ENCODE data around the gene MINAR1. TPM values are rescaled to one million over a fixed set of nuclear protein-coding genes. Genes with fewer than 3 reads are reported as not detected.

MINAR1 gene
- total and polyA plus RNA-seq, 2 of the 13 experiments (the other 11 are each of a cell fraction or from before 2014, with no cell fraction given) = 0.15 to 0.16 TPM

- ChIA-PET POLR2A (no interaction called here), CTCF (ENCODE audit: low intra/inter-chr PET ratio, low total read pairs) (no interaction called here)
- ATAC-seq = no peak
- Histone ChIP-seq H4K20me1 (ENCODE audit: insufficient read depth, low read length) (no peaks in the 10 kb centered on the region), H3K4me2 (ENCODE audit: low read depth, low read length) (no peak overlapping the region), H3K79me2 (ENCODE audit: insufficient read depth, low read length) (no peaks in the 10 kb centered on the region), H3K27me3 (ENCODE audit: control insufficient read depth in 1 of 2, insufficient read depth in 2 of 2, low read length in 2 of 2) (peaks cover 1 to 37% of the 10 kb centered on the region in 2 experiments; a peak in 3 of 5 replicates), H3K4me3 (replicated peaks in 1 of 3; ENCODE audit: insufficient read depth in 1 of 3, low read depth in 2 of 3, low read length in 3 of 3) (no peak overlapping the region), H2AFZ (ENCODE audit: low read length) (no peak overlapping the region), H3K9me3 (ENCODE audit: low read length) (no peaks in the 10 kb centered on the region), H3K4me1 (ENCODE audit: insufficient read depth, low read length) (no peaks in the 10 kb centered on the region), H3K36me3 (replicated peaks in 1 of 2; ENCODE audit: control insufficient read depth in 1 of 2, insufficient read depth in 2 of 2, low read length in 2 of 2) (no peaks in the 10 kb centered on the region), H3K27ac (ENCODE audit: extremely low read length, insufficient read depth, low read length) (no peak overlapping the region), H3K9ac (ENCODE audit: insufficient read depth, low read depth, low read length) (no peak overlapping the region)
- WGBS (ENCODE audit: low lambda C conversion rate) = no CpG with 5 or more reads among the region's 1 CpG
- no peak for FAIRE-seq
- TF ChIP-seq ZNF17 (CRISPR knock-in tag; IDR thresholded peaks at IDR 0.05) (no peak), MIER3 (CRISPR knock-in tag; IDR thresholded peaks at IDR 0.05; ENCODE audit: borderline replicate concordance) (no peak), IKZF5 (CRISPR knock-in tag; IDR thresholded peaks at IDR 0.05) (no peak), RFX3 (CRISPR knock-in tag; IDR thresholded peaks at IDR 0.05) (no peak), ETS1 (CRISPR knock-in tag; IDR thresholded peaks at IDR 0.05) (no peak), CCDC6 (CRISPR knock-in tag; IDR thresholded peaks at IDR 0.05) (no peak), KDM1A (CRISPR knock-in tag; IDR thresholded peaks at IDR 0.05) (no peak), ZNF746 (CRISPR knock-in tag; IDR thresholded peaks at IDR 0.05) (no peak), TAF15 (IDR thresholded peaks at IDR 0.05; ENCODE audit: low read depth, low read length, poor library complexity, severe bottlenecking) (no peak), YEATS4 (CRISPR knock-in tag; IDR thresholded peaks at IDR 0.05; ENCODE audit: borderline replicate concordance) (no peak), ZMYM2 (CRISPR knock-in tag; IDR thresholded peaks at IDR 0.05) (no peak), MXD3 (CRISPR knock-in tag; IDR thresholded peaks at IDR 0.05) (no peak), FOXM1 (CRISPR knock-in tag; IDR thresholded peaks at IDR 0.05) (no peak), ZNF275 (CRISPR knock-in tag; IDR thresholded peaks at IDR 0.05; ENCODE audit: borderline replicate concordance) (no peak), ZBTB38 (CRISPR knock-in tag; IDR thresholded peaks at IDR 0.05) (no peak)
- in situ Hi-C loops (cut with HindIII; ENCODE audit: extremely low pct_ligation_motif_present, low pct_unique_long_range_greater_than_20kb) = no loop called here
- DNase-seq (ENCODE audit: low spot score) = no peak
- intact Hi-C loops (cut with micrococcal nuclease; ENCODE audit: unreplicated experiment) = no loop called here
- BruUV-seq (replicated peaks) = no TSS peak
These were observed 27.5 kb downstream of the MINAR1 start for GRCh38 chr15:79459666-79460065.
